GM18951 (cell line): ENCODE data around the gene ZNF681.

ENCODE experiments used
- POLR2A ChIP-seq: IDR thresholded peaks from 4 replicates; pipeline ENCODE4 v1.6.1; 2011; ENCODE audit warnings: mild to moderate bottlenecking; ENCODE audit not compliant: insufficient read length, insufficient read depth; ENCODE audit errors: extremely low read depth
- in situ Hi-C: fragments of 300-500 bp; cut with MboI; formaldehyde crosslinking; loops from one replicate; pipeline ENCODE4 v1.12.0; 2022; ENCODE audit warnings: low sequenced_read_pairs, mixed read lengths, inconsistent platforms; ENCODE audit not compliant: unreplicated experiment

The ZNF681 gene

GRCh38 chr19:23758187-23759074 lies at the start of gene ZNF681:
Gene ZNF681, minus strand, starts transcription at chr19:23758891. Its CDS starts 142 bp downstream, at chr19:23758749.
- TF ChIP-seq POLR2A, result peak; percentile 56
- in situ Hi-C loops, result no loop called here

GRCh38 chr19:23804676-23805075 lies 46.0 kb upstream of the ZNF681 start:
- in situ Hi-C loops, result no loop called here
- no peak for TF ChIP-seq POLR2A

GRCh38 chr19:23802290-23802689 lies 43.6 kb upstream of the ZNF681 start:
- no peak for TF ChIP-seq POLR2A
- in situ Hi-C loops, result no loop called here

GRCh38 chr19:23801803-23802202 lies 43.1 kb upstream of the ZNF681 start:
- in situ Hi-C loops, result no loop called here
- TF ChIP-seq POLR2A, result no peak

GRCh38 chr19:23800868-23801267 lies 42.2 kb upstream of the ZNF681 start:
- in situ Hi-C loops, result no loop called here
- TF ChIP-seq POLR2A, result no peak

GRCh38 chr19:23800271-23800670 lies 41.6 kb upstream of the ZNF681 start:
- TF ChIP-seq POLR2A, result no peak
- in situ Hi-C loops, result no loop called here

- no peak for TF ChIP-seq POLR2A
- in situ Hi-C loops, result loop anchor here (5.0 kb wide), 1 partner anchor 422 kb away; no protein-coding TSS in a partner anchor
Measured at GRCh38 chr19:23799321-23799720, 40.6 kb upstream of the ZNF681 start.

GRCh38 chr19:23795462-23795861 lies 36.8 kb upstream of the ZNF681 start:
- no peak for TF ChIP-seq POLR2A
- in situ Hi-C loops, result loop anchor here (5.0 kb wide), 1 partner anchor 418 kb away; no protein-coding TSS in a partner anchor

GRCh38 chr19:23792784-23793183 lies 34.1 kb upstream of the ZNF681 start:
- no peak for TF ChIP-seq POLR2A
- in situ Hi-C loops, result no loop called here

- in situ Hi-C loops, result no loop called here
- TF ChIP-seq POLR2A, result no peak
Measured at GRCh38 chr19:23790641-23791488, 32.2 kb upstream of the ZNF681 start.

GRCh38 chr19:23789246-23789645 lies 30.6 kb upstream of the ZNF681 start:
- TF ChIP-seq POLR2A, result no peak
- in situ Hi-C loops, result no loop called here

- in situ Hi-C loops, result no loop called here
- TF ChIP-seq POLR2A, result no peak
Measured at GRCh38 chr19:23788411-23788810, 29.7 kb upstream of the ZNF681 start.

- TF ChIP-seq POLR2A, result no peak
- in situ Hi-C loops, result no loop called here
Measured at GRCh38 chr19:23787106-23787505, 28.4 kb upstream of the ZNF681 start.
